Motor neuron (in vitro differentiated cells): ENCODE results near the gene TEAD4. TPM values are rescaled to one million over a fixed set of nuclear protein-coding genes. Genes with fewer than 3 reads are reported as not detected.
A peak's percentile ranks its signal among the peaks of the same experiment; 100 is the strongest.

Experiments
- ATAC-seq, 8 experiments: fragments of 200-7000 bp; cut with Tn5 transposase; replicated peaks in 6 of 8; 2 replicates each; pipeline ENCODE4 v1.8.0; 2021; ENCODE audit warnings: mild to moderate bottlenecking in 8 of 8, moderate library complexity in 8 of 8
- H3K27ac ChIP-seq, 2 donors: fragments of 250-450 bp; sonication (Bioruptor Pico); 2 replicates each; pipeline ENCODE4 v1.9.0; 2021; ENCODE audit warnings: antibody characterized with exemption in 2 of 2, mild to moderate bottlenecking in 2 of 2, moderate library complexity in 1 of 2
- H3K4me1 ChIP-seq, 2 donors: fragments of 250-450 bp; sonication (Bioruptor Pico); replicated peaks in 1 of 2; 2 replicates each; pipeline ENCODE4 v1.6.1; 2021; ENCODE audit warnings: antibody characterized with exemption in 2 of 2, mild to moderate bottlenecking in 2 of 2, moderate library complexity in 1 of 2
- H3K4me3 ChIP-seq, 5 donors: fragments of 250-450 bp; sonication (Bioruptor Pico); 2 replicates each; pipeline ENCODE4 v1.9.0; 2021; ENCODE audit warnings: antibody characterized with exemption in 5 of 5, mild to moderate bottlenecking in 5 of 5, moderate library complexity in 4 of 5
- WGBS, 10 experiments: fragments of 450-650 bp; shearing (Covaris generic); methylation state at CpG; one replicate each; pipeline ENCODE4 v1.0.0; 2022; 5-methylcytosine and 5-hydroxymethylcytosine counted together
- in situ Hi-C, 9 experiments: fragments of 400-800 bp; cut with MboI; loops; one replicate each; pipeline ENCODE4 v1.15.0; 2021; ENCODE audit warnings: low sequenced_read_pairs in 9 of 9, low pct_unique_long_range_greater_than_20kb in 2 of 9; ENCODE audit not compliant: unreplicated experiment in 9 of 9
- total RNA-seq, 8 experiments: library from RNA; unstranded; fragments of 300-600 nt; gene quantifications; 2 replicates each; pipeline versions ENCODE4 v1.2.3 to v1.2.4, GENCODE V29; 2022

The TEAD4 gene
- total RNA-seq, 8 experiments from 2014 or later: 0.98 to 21.0 (median 9.1) TPM

GRCh38 chr12:3030821-3031429 lies 71.7 kb downstream of the TEAD4 start:
- Histone ChIP-seq H3K27ac (no peak overlapping the region), H3K4me3 (no peak overlapping the region), H3K4me1 (peaks cover 19 to 27% of the 10 kb centered on the region in 2 donors)
- WGBS, 10 experiments: 40 to 97% (median 90%) methylated on average over 1 to 7 of the region's 21 CpGs; no CpG with 5 or more reads in 2 of the 10 experiments
- in situ Hi-C loops: loop anchor here in 6 of 9 experiments (5.0 to 25.0 kb wide), 4 partner anchors 74 to 194 kb away; partner anchors contain the start of genes TEX52 (in 4 of the 6), NRIP2 (in 1 of the 6) and TEAD4 (in 1 of the 6)
- peak in 1 of 8 experiments; percentile 10 for ATAC-seq

DNA sequence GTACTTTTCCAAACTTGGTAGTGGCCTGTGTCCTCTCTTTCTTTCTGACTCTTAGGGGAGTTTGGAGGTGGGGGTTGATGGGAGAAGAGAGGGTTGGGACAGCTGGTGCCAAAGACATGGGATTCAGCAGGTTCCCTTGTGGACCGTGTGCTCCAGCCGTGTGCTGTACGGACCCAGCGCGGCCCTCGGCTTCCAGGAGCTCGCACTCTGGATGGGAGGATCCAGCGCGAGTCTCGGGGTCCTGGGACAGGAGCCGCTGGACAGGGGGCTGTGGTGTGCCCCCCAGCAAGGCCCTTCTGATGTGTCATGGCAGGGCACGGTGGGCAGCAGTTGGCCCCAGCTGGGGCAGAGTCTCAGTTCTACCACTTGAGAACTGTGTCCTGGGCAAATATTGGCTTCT lies 73.0 kb downstream of the TEAD4 start:
- Histone ChIP-seq H3K4me3 (no peak overlapping the region), H3K27ac (no peak overlapping the region), H3K4me1 (peaks cover 22 to 27% of the 10 kb centered on the region in 2 donors)
- ATAC-seq: no peak
- in situ Hi-C loops: loop anchor here in 6 of 9 experiments (5.0 to 25.0 kb wide), 4 partner anchors 75 to 195 kb away; partner anchors contain the start of genes TEX52 (in 4 of the 6), NRIP2 (in 1 of the 6) and TEAD4 (in 1 of the 6)
- 60 to 100% (median 98%) methylated on average over 1 to 8 of the region's 12 CpGs; no CpG with 5 or more reads in 7 of the 10 experiments for WGBS, 10 experiments

GRCh38 chr12:3032770-3033538 lies 73.8 kb downstream of the TEAD4 start:
- peak in 5 of 8 experiments; percentile 23 to 48 (median 30) for ATAC-seq

DNA sequence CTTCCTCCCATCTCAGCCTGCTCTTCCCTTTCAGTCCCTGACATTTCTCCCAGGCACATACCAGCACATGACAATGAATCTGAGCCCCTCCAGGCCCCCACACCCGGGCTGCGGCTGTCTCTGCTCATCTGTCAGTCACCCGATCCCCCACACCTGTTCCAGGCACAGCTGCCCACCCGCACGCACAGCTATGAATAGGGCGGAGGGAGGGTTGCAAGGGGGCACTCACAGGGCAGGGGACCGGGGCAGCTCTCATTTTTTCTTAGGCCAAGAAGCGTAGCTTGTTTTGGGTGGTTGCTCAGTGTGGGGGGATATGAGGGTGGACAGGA lies 74.3 kb downstream of the TEAD4 start:
- H3K27ac ChIP-seq: no peak overlapping the region
- ATAC-seq: peak in 2 of 8 experiments; percentile 0 to 3
- H3K4me1 ChIP-seq: peaks cover 22 to 27% of the 10 kb centered on the region in 2 donors
- H3K4me3 ChIP-seq: no peak overlapping the region
- in situ Hi-C loops: loop anchor here in 6 of 9 experiments (5.0 to 25.0 kb wide), 4 partner anchors 76 to 196 kb away; partner anchors contain the start of genes TEX52 (in 4 of the 6), NRIP2 (in 1 of the 6) and TEAD4 (in 1 of the 6)
- 20 to 80% methylated on average over 1 of the region's 8 CpGs; no CpG with 5 or more reads in 8 of the 10 experiments for WGBS, 10 experiments

More at GRCh38 chr12:3032770-3033538, 73.8 kb downstream of the TEAD4 start:
- in situ Hi-C loops: loop anchor here in 6 of 9 experiments (5.0 to 25.0 kb wide), 4 partner anchors 76 to 196 kb away; partner anchors contain the start of genes TEX52 (in 4 of the 6), NRIP2 (in 1 of the 6) and TEAD4 (in 1 of the 6)
- peaks cover 22 to 27% of the 10 kb centered on the region in 2 donors for H3K4me1 ChIP-seq
- H3K4me3 ChIP-seq: no peak overlapping the region
- 20 to 100% (median 79%) methylated on average over 1 to 6 of the region's 27 CpGs; no CpG with 5 or more reads in 2 of the 10 experiments for WGBS, 10 experiments
- H3K27ac ChIP-seq: no peak overlapping the region

DNA sequence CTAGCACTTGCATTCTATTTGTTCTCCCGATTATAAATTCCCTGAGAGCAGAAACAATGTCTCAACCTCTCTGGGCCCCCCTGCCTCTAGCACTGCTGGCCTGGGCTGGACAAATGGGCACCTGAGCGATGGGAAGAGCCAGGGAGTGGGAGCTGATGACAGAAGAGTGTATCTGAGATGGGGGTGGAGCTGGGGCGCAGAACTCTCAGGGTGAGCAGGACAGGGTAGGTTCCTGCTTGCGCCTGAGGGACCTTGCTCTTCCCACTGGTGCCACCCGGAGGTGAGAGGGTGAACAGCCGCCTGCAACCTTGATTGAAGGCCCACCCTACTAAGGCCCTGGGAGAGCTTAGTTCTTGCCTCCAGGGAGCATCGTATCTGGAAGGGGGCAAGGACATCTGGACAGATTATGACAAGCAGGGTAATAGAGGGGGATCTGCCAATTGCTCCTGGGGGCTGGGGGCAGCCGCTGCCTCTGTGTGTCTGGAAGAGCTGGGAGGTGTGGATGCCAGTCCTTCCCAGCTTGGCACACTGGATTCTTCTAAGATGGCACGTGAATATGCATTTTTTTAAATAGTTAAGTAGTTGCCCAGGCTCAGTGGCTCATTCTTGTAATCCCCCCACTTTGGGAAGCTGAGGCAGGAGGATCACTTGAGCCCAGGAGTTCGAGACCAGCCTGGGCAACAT lies 75.0 kb downstream of the TEAD4 start:
- in situ Hi-C loops: loop anchor here in 6 of 9 experiments (5.0 to 25.0 kb wide), 4 partner anchors 77 to 197 kb away; partner anchors contain the start of genes TEX52 (in 4 of the 6), NRIP2 (in 1 of the 6) and TEAD4 (in 1 of the 6)

DNA sequence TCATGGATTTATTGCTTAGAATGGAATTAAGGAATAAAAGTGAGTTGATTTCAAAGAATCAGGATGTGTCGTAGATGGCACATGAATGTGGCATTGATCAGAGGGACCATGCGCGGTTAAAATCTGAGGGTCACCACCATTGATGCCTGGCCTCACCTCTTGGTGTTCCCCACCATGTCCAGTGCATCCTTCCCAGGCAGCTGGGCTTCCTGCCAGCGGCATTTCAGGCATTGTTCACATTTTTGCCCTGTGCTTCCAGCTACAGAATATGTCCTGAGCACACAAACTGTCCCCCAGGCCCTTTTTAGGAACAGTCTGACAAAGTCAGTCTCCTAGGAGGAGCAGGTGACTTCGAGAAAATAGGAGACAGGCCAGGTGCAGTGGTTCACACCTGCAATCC lies 76.0 kb downstream of the TEAD4 start:
- H3K4me1 ChIP-seq: peaks cover 22 to 27% of the 10 kb centered on the region in 2 donors
- WGBS, 10 experiments: 83 to 100% (median 96%) methylated on average over 2 to 5 of the region's 5 CpGs; no CpG with 5 or more reads in 5 of the 10 experiments
- in situ Hi-C loops: loop anchor here in 6 of 9 experiments (10.0 to 25.0 kb wide), 3 partner anchors 150 to 198 kb away; partner anchors contain the start of genes TEX52 (in 4 of the 6) and NRIP2 (in 1 of the 6)
- H3K4me3 ChIP-seq: no peak overlapping the region
- ATAC-seq: no peak
- no peak overlapping the region for H3K27ac ChIP-seq

More for the DNA sequence above, 75.0 kb downstream of the TEAD4 start:
- peak; percentile 83 to 99 (median 88) for ATAC-seq
- Histone ChIP-seq H3K27ac (no peak overlapping the region), H3K4me1 (peaks cover 22 to 27% of the 10 kb centered on the region in 2 donors), H3K4me3 (no peak overlapping the region)
- WGBS, 10 experiments: 17 to 93% (median 50%) methylated on average over 1 to 6 of the region's 10 CpGs; no CpG with 5 or more reads in 3 of the 10 experiments

- no peak overlapping the region for H3K4me3 ChIP-seq
- H3K4me1 ChIP-seq: peaks cover 22 to 27% of the 10 kb centered on the region in 2 donors
- H3K27ac ChIP-seq: peak overlapping the region in 1 of 2 donors; percentile 34
- peak; percentile 19 to 59 (median 41) for ATAC-seq
- in situ Hi-C loops: loop anchor here in 6 of 9 experiments (10.0 to 25.0 kb wide), 3 partner anchors 151 to 199 kb away; partner anchors contain the start of genes TEX52 (in 4 of the 6) and NRIP2 (in 1 of the 6)
- 0 to 85% (median 52%) methylated on average over 1 to 11 of the region's 16 CpGs; no CpG with 5 or more reads in 2 of the 10 experiments for WGBS, 10 experiments
Observed at GRCh38 chr12:3035815-3036702, 76.9 kb downstream of the TEAD4 start.

DNA sequence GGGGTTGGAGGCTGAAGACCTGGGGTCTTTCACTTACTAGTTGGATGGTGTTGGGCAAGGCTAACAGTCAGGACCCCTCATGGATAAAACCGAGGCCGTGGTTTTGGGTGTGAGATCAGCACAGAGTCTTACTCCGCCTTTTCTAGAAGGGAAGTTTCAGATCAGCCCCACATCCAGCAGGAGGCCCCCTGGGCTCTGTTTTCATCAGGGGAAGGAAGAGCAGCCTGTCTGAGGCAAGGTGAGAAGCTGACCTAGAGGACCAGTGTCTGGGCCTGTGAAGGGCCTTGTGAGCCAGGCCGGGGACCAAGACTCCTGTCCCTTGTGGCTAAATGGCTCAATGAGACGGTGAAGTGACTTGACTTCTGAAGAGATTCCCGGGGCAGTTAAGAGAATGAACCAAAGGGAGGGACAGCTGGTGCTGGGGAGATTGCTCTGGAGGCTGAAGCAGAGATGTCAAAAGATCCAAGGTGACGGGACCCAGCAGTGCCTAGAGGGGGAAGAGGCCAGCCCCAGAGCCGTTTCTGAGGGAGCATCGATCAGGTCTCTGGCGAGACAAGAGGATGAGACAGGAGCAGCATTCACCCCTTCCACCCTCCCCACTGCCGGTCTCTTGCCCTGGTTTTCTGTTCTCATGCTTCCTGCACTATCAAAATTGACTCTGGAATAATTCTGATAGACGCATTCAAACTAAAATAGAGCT lies 77.9 kb downstream of the TEAD4 start:
- ATAC-seq: no peak
- H3K4me3 ChIP-seq: no peak overlapping the region
- no peak overlapping the region for H3K27ac ChIP-seq
- in situ Hi-C loops: loop anchor here in 6 of 9 experiments (10.0 to 25.0 kb wide), 3 partner anchors 152 to 200 kb away; partner anchors contain the start of genes TEX52 (in 4 of the 6) and NRIP2 (in 1 of the 6)
- H3K4me1 ChIP-seq: peaks cover 22 to 27% of the 10 kb centered on the region in 2 donors
- 78 to 100% (median 95%) methylated on average over 1 to 6 of the region's 12 CpGs; no CpG with 5 or more reads in 3 of the 10 experiments for WGBS, 10 experiments

DNA sequence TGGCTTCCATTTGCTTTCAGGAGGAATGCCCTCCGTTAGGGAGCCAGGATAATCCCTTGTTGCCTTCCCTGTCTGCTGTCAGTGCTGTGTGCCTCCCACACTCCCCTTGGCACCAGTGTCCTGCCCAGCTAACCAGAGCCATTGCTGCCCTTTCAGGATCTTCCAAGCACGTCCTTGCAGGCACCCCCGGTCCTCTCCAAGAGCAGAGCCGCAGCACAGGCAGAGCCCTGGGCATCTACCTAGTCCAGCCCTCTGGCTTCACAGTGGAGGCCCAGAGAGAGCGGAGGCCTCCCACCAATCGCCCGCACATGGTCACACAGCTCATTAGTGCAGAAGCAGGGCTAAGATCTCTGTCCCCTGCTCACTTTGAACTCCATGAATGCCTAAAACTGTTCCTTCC lies 79.0 kb downstream of the TEAD4 start:
- Histone ChIP-seq H3K4me1 (peaks cover 17 to 19% of the 10 kb centered on the region in 2 donors), H3K4me3 (no peak overlapping the region), H3K27ac (no peak overlapping the region)
- ATAC-seq: no peak
- in situ Hi-C loops: loop anchor here in 6 of 9 experiments (10.0 to 25.0 kb wide), 3 partner anchors 153 to 201 kb away; partner anchors contain the start of genes TEX52 (in 4 of the 6) and NRIP2 (in 1 of the 6)
- 67 to 82% (median 74%) methylated on average over 3 to 4 of the region's 7 CpGs; no CpG with 5 or more reads in 7 of the 10 experiments for WGBS, 10 experiments

GRCh38 chr12:3038926-3039510 lies 79.8 kb downstream of the TEAD4 start:
- Histone ChIP-seq H3K27ac (no peak overlapping the region), H3K4me3 (no peak overlapping the region), H3K4me1 (peaks cover 9 to 11% of the 10 kb centered on the region in 2 donors)
- WGBS, 10 experiments: 67 to 100% (median 90%) methylated on average over 1 to 8 of the region's 11 CpGs; no CpG with 5 or more reads in 2 of the 10 experiments
- in situ Hi-C loops: loop anchor here in 6 of 9 experiments (10.0 to 25.0 kb wide), 3 partner anchors 154 to 202 kb away; partner anchors contain the start of genes TEX52 (in 4 of the 6) and NRIP2 (in 1 of the 6)
- no peak for ATAC-seq
